HFF-Myc (cell line): Measurements from ENCODE around the gene AURKB.
A peak's percentile ranks its signal among the peaks of the same experiment; 100 is the strongest.
"Not testable (repeated sequence)": the region's sequence is repeated elsewhere in the genome, so short reads cannot be mapped to it uniquely, and the experiment has no call there.

Source experiments
- DNase-seq: peaks from one replicate; pipeline ENCODE4 v3.0.0-alpha.2; 2011; ENCODE audit warnings: low read depth; ENCODE audit errors: extremely low read depth
- H3K4me3 ChIP-seq: replicated peaks from 2 replicates; pipeline ENCODE4 v1.5.1; 2011; ENCODE audit warnings: low read depth, mild to moderate bottlenecking, control low read depth, low read length
- CTCF ChIP-seq: IDR thresholded peaks from 2 replicates; pipeline ENCODE4 v1.5.1; 2012; ENCODE audit warnings: mild to moderate bottlenecking, low read depth, low read length, control low read depth; ENCODE audit errors: missing control alignments

AURKB gene

GRCh38 chr17:8209907-8210760, at the start of gene AURKB:
Gene AURKB, minus strand, starts transcription at chr17:8210575. Its CDS starts 351 bp downstream, at chr17:8210224.
- no peak for TF ChIP-seq CTCF
- H3K4me3 ChIP-seq: peak within 1 kb of the TSS; percentile 90
- DNase-seq: peak; percentile 94

- TF ChIP-seq CTCF: no peak
- DNase-seq: no peak
- H3K4me3 ChIP-seq: no peak overlapping the region
These were observed 47.4 kb upstream of the AURKB start for GRCh38 chr17:8257801-8258200.

GRCh38 chr17:8256691-8257090, 46.3 kb upstream of the AURKB start:
- no peak overlapping the region for H3K4me3 ChIP-seq
- no peak for DNase-seq
- no peak for TF ChIP-seq CTCF

- DNase-seq: no peak
- TF ChIP-seq CTCF: no peak
- H3K4me3 ChIP-seq: no peak overlapping the region
These were observed 45.9 kb upstream of the AURKB start for GRCh38 chr17:8256291-8256690.

GRCh38 chr17:8255499-8255898, 45.1 kb upstream of the AURKB start:
- peak; percentile 22 for TF ChIP-seq CTCF
- no peak overlapping the region for H3K4me3 ChIP-seq
- DNase-seq: no peak

- H3K4me3 ChIP-seq: no peak overlapping the region
- DNase-seq: no peak
- no peak for TF ChIP-seq CTCF
These were observed 44.5 kb upstream of the AURKB start for GRCh38 chr17:8254881-8255280.

- no peak for DNase-seq
- TF ChIP-seq CTCF: no peak
- H3K4me3 ChIP-seq: no peak overlapping the region
These were observed 43.4 kb upstream of the AURKB start for GRCh38 chr17:8253801-8254200.

GRCh38 chr17:8251411-8251810, 41.0 kb upstream of the AURKB start:
- H3K4me3 ChIP-seq, DNase-seq: not testable (repeated sequence)
